GM19193 (cell line): ENCODE results near the gene MOCOS.

Experiments used
- POLR2A ChIP-seq: IDR thresholded peaks from 4 replicates; pipeline ENCODE4 v1.6.1; 2011; ENCODE audit not compliant: insufficient read depth, insufficient read length; ENCODE audit errors: extremely low read depth

The MOCOS gene

DNA sequence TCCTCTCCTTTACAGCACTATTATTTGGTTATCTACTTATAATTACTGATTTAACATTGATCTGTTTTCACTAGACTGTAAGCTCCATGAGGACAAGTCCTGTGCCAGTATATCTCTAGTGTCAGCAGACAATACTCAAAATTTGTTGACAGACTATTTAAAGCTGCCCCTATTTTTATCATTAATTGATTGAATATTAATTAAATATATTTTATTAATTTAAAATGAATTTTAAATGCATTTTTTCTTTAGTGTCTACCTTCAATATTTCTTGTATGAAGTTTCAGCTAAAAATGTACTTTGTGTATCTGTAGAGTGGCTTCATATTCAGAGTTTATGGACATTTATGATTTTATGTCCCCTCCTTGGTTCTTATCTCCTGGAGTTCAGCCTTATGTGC, 83.9 kb downstream of the MOCOS start:
- no peak for TF ChIP-seq POLR2A

- TF ChIP-seq POLR2A, result no peak
Measured at GRCh38 chr18:36273347-36273746, 86.0 kb downstream of the MOCOS start.

- no peak for TF ChIP-seq POLR2A
Measured at GRCh38 chr18:36274083-36274715, 86.9 kb downstream of the MOCOS start.

DNA sequence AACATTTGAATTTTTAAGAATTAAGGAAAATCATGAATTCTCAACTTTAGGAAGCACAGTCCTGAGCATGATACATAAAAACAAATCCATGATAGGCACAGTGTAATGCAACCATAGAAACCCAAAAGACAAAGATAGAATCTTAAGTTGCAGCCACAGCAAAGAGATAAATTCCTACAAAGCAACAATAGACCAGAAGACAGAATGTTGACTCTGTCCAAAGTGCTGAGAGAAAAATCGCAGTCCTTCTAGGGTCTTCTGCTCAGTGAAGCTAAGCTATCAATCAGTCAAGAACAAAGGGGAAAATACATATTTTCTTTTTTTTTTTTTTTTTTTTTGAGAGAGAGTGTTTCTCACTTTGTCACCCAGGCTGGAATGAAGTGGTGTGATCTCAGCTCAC, 88.3 kb downstream of the MOCOS start:
- TF ChIP-seq POLR2A, result no peak

- TF ChIP-seq POLR2A, result no peak
Measured at GRCh38 chr18:36279001-36279400, 91.7 kb downstream of the MOCOS start.

GRCh38 chr18:36281936-36282335, 94.6 kb downstream of the MOCOS start:
- no peak for TF ChIP-seq POLR2A

DNA sequence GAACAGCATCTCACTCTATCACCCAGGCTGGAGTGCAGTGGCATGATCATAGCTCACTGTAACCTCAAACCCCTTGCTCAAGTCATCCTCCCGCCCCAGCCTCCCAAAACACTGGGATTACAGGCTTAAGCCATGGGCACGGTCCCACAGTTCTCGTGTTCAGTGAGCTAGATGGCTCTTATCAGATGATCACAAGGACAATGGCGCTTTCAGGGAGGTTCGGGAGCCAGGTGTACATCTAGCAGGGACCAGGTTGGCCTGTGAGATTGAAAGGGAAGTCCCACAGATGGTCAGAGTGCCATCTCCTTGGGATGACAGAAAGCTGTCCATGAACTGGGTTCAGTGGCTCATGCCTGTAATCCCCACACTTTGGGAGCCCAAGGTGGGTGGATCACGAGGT, 96.2 kb downstream of the MOCOS start:
- no peak for TF ChIP-seq POLR2A

DNA sequence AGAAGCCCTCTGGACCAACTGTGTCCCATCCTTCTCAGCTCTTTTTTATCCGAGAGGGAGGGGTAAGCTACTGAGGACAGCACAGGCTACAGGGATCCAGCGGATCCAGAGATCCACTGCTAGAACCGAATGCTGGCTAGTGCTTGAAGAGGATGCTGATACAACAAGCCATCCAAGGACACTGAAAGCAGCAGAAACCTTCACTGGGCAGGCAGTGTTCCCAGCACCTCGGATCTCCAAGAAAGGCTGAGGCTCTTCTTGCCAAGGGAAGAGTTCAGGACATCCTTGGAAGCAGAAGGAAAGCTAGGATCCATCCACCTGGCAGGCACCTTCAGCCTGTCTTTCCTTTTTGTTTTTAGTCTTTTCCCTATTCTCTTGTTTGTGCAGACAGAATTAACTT, 97.0 kb downstream of the MOCOS start:
- TF ChIP-seq POLR2A, result no peak

GRCh38 chr18:36284671-36285295, 97.5 kb downstream of the MOCOS start:
- no peak for TF ChIP-seq POLR2A

- TF ChIP-seq POLR2A, result no peak
Measured at GRCh38 chr18:36287653-36288052, 100.4 kb downstream of the MOCOS start.

GRCh38 chr18:36288689-36289088, 101.4 kb downstream of the MOCOS start:
- no peak for TF ChIP-seq POLR2A

- TF ChIP-seq POLR2A, result no peak
Measured at GRCh38 chr18:36294031-36294430, 106.7 kb downstream of the MOCOS start.

- TF ChIP-seq POLR2A, result no peak
Measured at GRCh38 chr18:36295214-36295613, 107.9 kb downstream of the MOCOS start.

DNA sequence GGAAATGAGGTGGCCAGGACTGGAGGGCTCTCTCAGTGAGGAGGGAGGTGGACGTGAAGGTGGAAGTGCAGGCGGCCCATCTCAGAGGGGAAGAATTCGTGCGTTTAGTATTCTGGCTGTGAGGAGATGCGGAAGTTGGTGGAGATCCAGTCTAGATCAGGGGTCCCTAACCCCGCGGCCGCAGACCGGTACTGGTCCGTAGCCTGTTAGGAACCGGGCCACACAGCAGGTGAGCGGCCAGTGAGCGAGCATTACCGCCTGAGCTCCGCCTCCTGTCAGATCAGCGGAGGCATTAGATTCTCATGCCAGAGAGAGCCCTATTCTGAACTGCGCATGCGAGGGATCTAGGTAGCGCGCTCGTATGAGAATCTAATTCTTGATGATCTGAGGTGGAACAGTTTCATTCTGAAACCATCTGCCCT, 108.6 kb downstream of the MOCOS start:
- TF ChIP-seq POLR2A, result no peak

GRCh38 chr18:36296650-36297416, 109.5 kb downstream of the MOCOS start:
- no peak for TF ChIP-seq POLR2A

DNA sequence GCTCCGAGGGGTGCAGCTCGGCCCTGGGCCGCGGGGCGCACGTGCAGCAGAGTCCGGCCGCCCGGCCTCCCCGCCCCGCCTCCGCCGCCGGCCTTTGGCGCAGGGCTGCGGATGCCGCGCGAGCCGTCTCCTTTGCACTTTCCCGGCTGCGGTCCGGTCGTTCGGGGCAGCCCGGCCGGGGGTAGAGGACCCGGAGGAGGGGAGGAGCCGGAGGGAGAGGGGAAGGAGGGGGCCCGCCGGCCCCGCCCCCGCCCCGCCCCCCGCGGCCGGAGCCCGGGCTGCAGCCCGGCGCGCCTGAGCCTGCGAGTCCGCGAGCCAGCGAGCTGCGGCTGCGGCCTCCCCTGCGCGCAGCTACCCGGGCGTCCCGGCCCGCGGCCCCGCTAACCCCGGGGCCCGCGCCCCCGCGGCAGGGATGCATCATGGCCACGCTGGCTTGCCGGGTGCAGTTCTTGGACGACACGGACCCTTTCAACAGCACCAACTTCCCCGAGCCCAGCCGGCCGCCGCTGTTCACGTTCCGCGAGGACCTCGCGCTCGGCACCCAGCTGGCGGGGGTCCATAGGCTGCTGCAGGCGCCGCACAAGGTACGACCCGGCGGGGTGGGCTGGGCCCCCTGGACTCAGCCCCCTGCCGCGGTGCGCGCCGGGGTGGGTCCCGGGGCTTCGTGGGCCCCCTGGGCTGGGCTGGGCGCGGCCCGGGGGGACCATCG, 110.3 kb downstream of the MOCOS start, which contains the start of gene FHOD3:
TSS of gene FHOD3 (plus strand) at position 297 of the 709 bp plus-strand sequence. CDS start at position 420, 123 bp downstream.
- no peak for TF ChIP-seq POLR2A

- no peak for TF ChIP-seq POLR2A
Measured at GRCh38 chr18:36298126-36298741, 110.9 kb downstream of the MOCOS start.
